Measurements from ENCODE around the gene SMOC2. TPM values are rescaled to one million over a fixed set of nuclear protein-coding genes. Genes with fewer than 3 reads are reported as not detected.

SMOC2 gene
- total RNA-seq, 3 donors from 2014 or later: 14.4 to 67.2 (median 63.6) TPM

DNA sequence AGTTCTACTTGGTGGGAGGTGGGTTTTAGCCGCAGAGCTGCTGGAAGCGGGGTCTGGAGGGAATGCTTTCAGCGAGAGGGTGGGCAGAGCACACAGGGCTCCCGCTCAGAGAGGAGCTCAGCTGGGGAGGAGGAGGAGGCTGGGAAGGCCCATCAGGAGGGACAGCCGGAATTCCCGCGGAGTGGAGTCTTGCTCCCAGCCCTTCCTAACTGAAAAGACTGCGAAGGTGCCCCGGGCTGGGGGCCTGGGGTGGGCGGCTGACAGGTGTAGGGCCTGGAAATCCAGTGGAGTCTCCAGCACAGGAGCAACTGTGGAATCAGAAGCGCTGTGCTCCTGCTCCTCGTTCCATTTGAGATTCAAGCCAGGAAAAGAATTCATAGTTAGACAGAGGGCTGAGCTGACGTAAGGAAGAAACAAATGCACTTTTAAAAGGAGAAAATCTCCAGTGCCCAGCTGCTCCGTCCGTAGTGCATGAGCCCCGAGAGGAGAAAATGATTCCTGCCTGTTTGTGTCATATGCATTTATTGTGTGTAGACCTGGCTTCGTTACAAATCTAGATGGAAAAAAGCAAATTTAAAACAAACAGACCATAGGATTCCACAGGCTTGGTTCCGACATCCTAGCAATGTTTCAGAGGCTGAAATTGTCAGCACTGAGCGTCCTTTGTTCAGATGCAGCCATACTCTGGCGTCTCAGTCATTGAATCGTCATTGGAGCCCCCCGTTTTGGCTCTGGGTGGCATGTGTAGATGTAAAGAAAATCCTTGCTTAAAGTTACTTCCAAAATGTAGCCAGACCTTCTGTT, 197.7 kb downstream of the SMOC2 start:
- intact Hi-C loops (cut with DNase I; ENCODE audit: low total_unique reads): loop anchor here (10.0 kb wide), 1 partner anchor 236 kb away; no protein-coding TSS in a partner anchor
- TF ChIP-seq, protein P1, sequence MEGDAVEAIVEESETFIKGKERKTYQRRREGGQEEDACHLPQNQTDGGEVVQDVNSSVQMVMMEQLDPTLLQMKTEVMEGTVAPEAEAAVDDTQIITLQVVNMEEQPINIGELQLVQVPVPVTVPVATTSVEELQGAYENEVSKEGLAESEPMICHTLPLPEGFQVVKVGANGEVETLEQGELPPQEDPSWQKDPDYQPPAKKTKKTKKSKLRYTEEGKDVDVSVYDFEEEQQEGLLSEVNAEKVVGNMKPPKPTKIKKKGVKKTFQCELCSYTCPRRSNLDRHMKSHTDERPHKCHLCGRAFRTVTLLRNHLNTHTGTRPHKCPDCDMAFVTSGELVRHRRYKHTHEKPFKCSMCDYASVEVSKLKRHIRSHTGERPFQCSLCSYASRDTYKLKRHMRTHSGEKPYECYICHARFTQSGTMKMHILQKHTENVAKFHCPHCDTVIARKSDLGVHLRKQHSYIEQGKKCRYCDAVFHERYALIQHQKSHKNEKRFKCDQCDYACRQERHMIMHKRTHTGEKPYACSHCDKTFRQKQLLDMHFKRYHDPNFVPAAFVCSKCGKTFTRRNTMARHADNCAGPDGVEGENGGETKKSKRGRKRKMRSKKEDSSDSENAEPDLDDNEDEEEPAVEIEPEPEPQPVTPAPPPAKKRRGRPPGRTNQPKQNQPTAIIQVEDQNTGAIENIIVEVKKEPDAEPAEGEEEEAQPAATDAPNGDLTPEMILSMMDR (IDR thresholded peaks at IDR 0.05): no peak
- TF ChIP-seq POLR2AphosphoS5 (IDR thresholded peaks at IDR 0.05): no peak
- TF ChIP-seq POLR2A (IDR thresholded peaks at IDR 0.05): no peak
- DNase-seq (ENCODE audit: low spot score in 2 of 2): no peak
- H3K27me3 ChIP-seq: no peaks in the 10 kb centered on the region
- no peaks in the 10 kb centered on the region for H3K36me3 ChIP-seq
- H3K27ac ChIP-seq: peak overlapping the region in 1 of 2 donors; percentile 50
- no peaks in the 10 kb centered on the region for H3K4me1 ChIP-seq
- H3K9me3 ChIP-seq: no peaks in the 10 kb centered on the region
- H3K4me3 ChIP-seq: peak overlapping the region in 1 of 3 donors; percentile 46

- no peaks in the 10 kb centered on the region for H3K27me3 ChIP-seq
- no peak overlapping the region for H3K27ac ChIP-seq
- H3K4me3 ChIP-seq: no peak overlapping the region
- intact Hi-C loops (cut with DNase I; ENCODE audit: low total_unique reads): no loop called here
- H3K4me1 ChIP-seq: no peaks in the 10 kb centered on the region
- DNase-seq (ENCODE audit: low spot score in 2 of 2): no peak
- no peaks in the 10 kb centered on the region for H3K36me3 ChIP-seq
- no peaks in the 10 kb centered on the region for H3K9me3 ChIP-seq
- no peak for TF ChIP-seq POLR2A (IDR thresholded peaks at IDR 0.05)
- TF ChIP-seq, protein P1 (IDR thresholded peaks at IDR 0.05): no peak
- TF ChIP-seq POLR2AphosphoS5 (IDR thresholded peaks at IDR 0.05): no peak
Measured at GRCh38 chr6:168640181-168640580, 199.2 kb downstream of the SMOC2 start.

GRCh38 chr6:168640768-168641167, 199.8 kb downstream of the SMOC2 start:
- DNase-seq (ENCODE audit: low spot score in 2 of 2): no peak
- TF ChIP-seq, protein P1 (IDR thresholded peaks at IDR 0.05): no peak
- TF ChIP-seq POLR2AphosphoS5 (IDR thresholded peaks at IDR 0.05) (no peak), POLR2A (IDR thresholded peaks at IDR 0.05) (no peak)
- Histone ChIP-seq H3K4me1 (no peaks in the 10 kb centered on the region), H3K27me3 (no peaks in the 10 kb centered on the region), H3K36me3 (no peaks in the 10 kb centered on the region), H3K9me3 (no peaks in the 10 kb centered on the region), H3K4me3 (peak overlapping the region in 1 of 3 donors; percentile 12), H3K27ac (no peak overlapping the region)
- intact Hi-C loops (cut with DNase I; ENCODE audit: low total_unique reads): no loop called here

- Histone ChIP-seq H3K4me3 (no peak overlapping the region), H3K9me3 (no peaks in the 10 kb centered on the region), H3K4me1 (no peaks in the 10 kb centered on the region), H3K36me3 (no peaks in the 10 kb centered on the region), H3K27ac (no peak overlapping the region), H3K27me3 (no peaks in the 10 kb centered on the region)
- intact Hi-C loops (cut with DNase I; ENCODE audit: low total_unique reads): no loop called here
- no peak for DNase-seq (ENCODE audit: low spot score in 2 of 2)
- TF ChIP-seq, protein P1 (IDR thresholded peaks at IDR 0.05): no peak
- TF ChIP-seq POLR2AphosphoS5 (IDR thresholded peaks at IDR 0.05) (no peak), POLR2A (IDR thresholded peaks at IDR 0.05) (no peak)
Measured at GRCh38 chr6:168641446-168641845, 200.5 kb downstream of the SMOC2 start.

DNA sequence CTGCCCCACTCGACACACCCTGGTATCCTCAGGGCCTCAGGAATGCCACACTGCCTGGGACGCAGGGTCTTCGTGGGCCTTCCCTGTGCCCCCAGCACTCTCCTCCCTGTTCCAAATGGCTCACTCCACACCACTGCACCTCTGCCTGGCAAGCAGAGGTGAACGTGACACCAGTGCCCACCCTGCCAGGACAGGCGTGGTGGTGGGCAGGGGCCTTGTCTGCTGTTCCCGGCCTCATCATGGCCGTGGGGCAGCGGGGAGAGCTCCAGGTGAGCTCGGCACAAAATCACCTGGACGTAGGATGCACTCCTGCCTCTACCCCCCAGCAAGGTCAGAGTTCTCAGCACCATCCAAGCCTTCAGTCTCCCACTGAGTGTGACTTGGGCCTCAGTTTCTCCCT, 202.4 kb downstream of the SMOC2 start:
- H3K9me3 ChIP-seq: no peaks in the 10 kb centered on the region
- intact Hi-C loops (cut with DNase I; ENCODE audit: low total_unique reads): no loop called here
- no peak for DNase-seq (ENCODE audit: low spot score in 2 of 2)

More for the DNA sequence above, 202.4 kb downstream of the SMOC2 start:
- Histone ChIP-seq H3K27me3 (no peaks in the 10 kb centered on the region), H3K4me1 (peaks cover 0 to 7% of the 10 kb centered on the region in 2 donors), H3K36me3 (no peaks in the 10 kb centered on the region), H3K27ac (no peak overlapping the region), H3K4me3 (no peak overlapping the region)
- TF ChIP-seq, protein P1 (IDR thresholded peaks at IDR 0.05): no peak

All from breast epithelium (tissue), 4 donors.